Fibroblast of skin of left quadriceps (primary cell): ENCODE measurements around the gene DNAH17.

ENCODE experiments used
- DNase-seq, 2 experiments: peaks; one replicate each; pipeline ENCODE4 v3.0.0-alpha.2; 2013; ENCODE audit warnings: low read depth in 2 of 2

The DNAH17 gene, protein sequence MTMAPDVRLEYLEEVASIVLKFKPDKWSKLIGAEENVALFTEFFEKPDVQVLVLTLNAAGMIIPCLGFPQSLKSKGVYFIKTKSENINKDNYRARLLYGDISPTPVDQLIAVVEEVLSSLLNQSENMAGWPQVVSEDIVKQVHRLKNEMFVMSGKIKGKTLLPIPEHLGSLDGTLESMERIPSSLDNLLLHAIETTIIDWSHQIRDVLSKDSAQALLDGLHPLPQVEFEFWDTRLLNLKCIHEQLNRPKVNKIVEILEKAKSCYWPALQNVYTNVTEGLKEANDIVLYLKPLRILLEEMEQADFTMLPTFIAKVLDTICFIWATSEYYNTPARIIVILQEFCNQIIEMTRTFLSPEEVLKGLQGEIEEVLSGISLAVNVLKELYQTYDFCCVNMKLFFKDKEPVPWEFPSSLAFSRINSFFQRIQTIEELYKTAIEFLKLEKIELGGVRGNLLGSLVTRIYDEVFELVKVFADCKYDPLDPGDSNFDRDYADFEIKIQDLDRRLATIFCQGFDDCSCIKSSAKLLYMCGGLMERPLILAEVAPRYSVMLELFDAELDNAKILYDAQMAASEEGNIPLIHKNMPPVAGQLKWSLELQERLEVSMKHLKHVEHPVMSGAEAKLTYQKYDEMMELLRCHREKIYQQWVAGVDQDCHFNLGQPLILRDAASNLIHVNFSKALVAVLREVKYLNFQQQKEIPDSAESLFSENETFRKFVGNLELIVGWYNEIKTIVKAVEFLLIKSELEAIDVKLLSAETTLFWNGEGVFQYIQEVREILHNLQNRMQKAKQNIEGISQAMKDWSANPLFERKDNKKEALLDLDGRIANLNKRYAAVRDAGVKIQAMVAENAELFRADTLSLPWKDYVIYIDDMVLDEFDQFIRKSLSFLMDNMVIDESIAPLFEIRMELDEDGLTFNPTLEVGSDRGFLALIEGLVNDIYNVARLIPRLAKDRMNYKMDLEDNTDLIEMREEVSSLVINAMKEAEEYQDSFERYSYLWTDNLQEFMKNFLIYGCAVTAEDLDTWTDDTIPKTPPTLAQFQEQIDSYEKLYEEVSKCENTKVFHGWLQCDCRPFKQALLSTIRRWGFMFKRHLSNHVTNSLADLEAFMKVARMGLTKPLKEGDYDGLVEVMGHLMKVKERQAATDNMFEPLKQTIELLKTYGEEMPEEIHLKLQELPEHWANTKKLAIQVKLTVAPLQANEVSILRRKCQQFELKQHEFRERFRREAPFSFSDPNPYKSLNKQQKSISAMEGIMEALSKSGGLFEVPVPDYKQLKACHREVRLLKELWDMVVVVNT (N-terminal part only)

DNA sequence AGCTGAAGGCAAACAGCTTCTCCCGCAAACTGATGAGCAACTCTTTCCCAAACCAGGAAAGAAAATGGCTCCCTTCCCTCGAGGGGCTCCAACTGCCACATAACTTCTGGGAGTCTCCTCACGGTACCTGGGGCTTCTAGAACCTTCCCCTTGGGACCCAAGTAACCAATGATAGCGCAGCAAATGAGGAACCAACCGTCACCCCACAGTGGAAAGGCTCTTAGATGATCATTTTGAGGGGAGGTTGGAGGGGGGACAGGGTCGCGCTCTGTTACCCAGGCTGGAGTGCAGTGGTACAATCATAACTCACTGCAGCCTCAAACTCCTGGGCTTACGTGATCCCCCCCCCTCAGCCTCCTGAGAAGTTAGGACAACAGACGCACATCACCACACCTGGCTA lies at the start of gene DNAH17:
DNAH17 (minus strand) TSS at position 101 of the 400 bp plus-strand sequence. CDS start 2,339 bp downstream, outside the sequence.
- no peak for DNase-seq

DNA sequence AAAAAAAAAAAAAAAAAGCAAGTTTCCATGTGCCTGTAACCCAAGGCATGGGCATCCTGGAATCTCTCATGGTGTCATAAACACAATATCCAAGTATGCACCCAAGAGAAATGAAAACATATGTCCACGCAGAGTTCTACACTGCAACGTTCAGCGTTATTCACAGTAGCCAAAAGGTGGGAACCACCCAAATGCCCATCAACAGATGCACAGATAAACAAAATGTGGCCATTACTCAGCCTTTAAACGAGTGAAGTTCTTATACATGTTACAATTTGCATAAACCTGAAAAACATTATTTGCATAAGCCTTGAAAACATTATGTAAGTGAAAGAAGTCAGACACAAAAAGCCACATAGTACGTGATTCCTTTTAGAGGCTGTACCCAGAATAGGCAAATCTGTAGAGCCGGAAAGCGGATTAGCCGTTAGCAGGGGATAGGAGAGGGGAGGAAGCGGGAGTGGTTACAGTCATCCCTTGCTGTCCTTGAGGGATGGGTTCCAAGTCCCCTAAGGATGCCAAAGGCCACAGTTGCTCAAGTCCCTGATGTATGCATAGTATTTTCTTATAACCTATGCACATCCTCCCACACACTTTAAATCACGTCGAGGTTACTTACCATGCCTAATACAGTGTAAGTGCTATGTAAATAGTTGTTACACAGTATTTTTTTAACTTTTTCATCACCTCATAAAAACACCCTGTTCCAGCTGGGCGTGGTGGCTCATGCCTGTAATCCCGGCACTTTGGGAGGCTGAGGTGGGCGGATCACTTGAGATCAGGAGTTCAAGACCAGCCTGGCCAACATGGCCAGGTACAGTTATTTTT lies 47.3 kb upstream of the DNAH17 start:
- no peak for DNase-seq

DNA sequence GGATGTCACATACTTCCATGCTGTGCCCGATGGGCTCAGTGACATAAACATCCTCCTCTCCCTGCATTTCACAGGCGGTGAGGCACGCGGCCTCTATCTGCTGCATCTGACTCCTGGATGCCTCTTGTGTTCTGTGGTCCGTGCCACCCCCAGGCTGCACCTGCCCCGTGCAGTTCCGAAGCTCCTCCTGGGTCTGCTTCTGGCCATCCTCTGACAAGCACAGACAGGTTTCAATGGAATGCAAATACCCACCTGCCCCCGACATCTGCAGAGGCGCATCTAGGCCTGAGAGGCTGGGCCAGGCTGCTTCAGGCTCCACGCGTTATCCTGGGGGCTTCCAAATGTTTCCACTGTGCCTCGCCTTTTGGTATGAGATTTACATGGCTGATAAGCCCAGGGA lies 46.3 kb upstream of the DNAH17 start:
- DNase-seq: no peak

DNA sequence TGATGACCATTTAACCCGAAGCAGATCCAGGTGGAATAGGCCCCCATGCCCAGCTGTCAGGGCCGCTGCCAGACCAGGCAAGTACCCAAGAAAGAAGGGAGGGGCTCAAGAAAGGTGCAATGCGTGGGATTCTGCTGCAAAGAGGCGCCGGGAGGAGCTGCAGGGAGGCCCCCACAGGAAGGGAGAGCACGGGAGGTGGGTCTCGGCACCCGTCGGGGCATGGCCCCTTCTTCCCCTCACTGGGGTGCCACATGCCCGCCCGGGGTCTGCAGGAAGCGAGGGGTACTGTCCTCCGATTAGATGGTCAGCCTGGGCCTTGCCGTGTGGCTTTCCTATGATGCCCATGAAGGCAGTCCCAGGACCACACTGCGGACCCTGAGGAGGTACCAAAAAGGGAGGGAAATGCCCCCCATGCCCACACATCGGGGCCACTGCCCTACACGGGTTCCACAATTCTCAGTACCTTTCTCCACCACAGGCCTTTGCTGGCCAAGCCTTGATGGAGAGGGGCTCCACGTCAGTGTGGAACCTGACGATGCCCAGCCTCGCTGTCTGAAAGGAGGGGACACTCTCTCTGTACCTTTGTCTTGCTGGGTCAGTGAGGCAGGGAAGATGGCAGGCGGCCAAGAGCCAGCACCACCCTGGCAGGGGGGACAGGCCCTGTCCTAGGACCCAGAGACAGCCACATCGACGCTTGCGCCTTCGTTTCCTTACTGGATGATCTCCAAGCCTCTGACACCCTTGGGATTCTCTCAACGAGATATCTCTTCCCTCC lies 45.5 kb upstream of the DNAH17 start:
- no peak for DNase-seq

DNA sequence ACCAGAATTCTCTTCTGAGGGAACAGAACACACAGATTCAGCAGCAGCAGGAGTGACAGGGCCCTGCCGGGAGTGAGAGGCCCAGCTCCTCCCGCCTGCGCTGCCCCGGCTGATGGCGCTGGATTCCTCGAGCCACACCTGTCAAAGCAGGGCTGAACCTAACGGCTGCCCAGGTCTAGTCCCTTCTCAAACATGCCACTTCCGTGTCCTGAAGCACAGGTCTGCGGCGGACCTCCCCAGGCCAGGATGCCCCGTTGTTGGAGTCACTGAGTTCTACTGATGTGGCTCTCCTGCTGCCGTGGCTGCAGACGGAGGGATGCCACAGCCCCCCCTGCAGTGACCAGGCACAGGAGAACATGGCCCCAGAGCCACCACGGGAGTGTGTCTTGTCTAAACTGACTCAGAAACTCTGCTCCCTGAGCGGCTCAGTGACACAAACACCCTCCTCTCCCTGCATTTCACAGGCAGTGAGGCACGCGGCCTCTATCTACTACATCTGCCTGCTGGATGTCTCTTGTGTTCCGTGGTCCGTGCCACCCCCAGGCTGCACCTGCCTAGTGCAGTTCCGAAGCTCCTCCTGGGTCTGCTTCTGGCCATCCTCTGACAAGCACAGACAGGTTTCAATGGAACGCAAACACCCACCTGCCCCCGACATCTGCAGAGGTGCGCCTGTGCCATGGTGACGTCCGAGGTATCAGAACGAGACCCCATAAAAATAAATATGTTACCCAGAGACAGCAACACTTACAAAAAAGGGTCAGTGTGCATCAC lies 44.7 kb upstream of the DNAH17 start:
- no peak for DNase-seq

DNA sequence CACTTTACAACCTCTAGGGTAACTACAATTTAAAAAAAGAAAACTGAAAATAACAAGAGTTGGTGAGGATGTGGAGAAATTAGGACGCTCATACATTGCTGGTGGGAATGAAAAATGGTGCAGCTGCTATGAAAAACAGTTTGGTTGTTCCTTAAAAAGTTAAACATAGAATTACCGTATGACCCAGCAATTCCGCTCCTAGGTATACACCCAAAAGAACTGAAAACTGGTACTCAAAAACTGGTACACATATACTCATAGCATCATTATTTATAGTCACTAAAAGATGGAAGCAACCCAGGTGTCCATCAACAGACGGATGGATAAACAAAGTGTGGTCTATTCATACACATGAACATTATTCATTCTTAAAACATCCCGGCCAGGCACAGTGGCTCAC lies 42.9 kb upstream of the DNAH17 start:
- DNase-seq: no peak

DNA sequence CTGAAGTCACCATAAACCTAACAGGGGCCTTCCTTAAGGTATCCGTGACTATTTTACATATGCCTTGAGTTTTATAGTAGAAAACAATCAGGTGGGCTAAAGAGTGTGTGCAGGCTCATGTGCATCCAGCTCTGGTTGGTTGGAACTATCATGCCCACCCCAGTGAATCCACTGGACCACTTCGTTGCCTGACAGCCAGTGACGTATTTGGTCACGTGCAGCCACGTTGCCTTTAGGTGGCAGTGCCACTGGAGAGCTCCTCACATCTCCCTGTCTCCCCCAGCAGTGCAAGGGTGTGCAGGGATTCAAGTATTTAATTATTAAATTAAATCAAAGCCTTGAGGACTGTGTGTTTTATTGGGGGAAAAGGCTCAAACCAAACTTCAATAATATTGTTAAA lies 42.1 kb upstream of the DNAH17 start:
- DNase-seq: no peak

DNA sequence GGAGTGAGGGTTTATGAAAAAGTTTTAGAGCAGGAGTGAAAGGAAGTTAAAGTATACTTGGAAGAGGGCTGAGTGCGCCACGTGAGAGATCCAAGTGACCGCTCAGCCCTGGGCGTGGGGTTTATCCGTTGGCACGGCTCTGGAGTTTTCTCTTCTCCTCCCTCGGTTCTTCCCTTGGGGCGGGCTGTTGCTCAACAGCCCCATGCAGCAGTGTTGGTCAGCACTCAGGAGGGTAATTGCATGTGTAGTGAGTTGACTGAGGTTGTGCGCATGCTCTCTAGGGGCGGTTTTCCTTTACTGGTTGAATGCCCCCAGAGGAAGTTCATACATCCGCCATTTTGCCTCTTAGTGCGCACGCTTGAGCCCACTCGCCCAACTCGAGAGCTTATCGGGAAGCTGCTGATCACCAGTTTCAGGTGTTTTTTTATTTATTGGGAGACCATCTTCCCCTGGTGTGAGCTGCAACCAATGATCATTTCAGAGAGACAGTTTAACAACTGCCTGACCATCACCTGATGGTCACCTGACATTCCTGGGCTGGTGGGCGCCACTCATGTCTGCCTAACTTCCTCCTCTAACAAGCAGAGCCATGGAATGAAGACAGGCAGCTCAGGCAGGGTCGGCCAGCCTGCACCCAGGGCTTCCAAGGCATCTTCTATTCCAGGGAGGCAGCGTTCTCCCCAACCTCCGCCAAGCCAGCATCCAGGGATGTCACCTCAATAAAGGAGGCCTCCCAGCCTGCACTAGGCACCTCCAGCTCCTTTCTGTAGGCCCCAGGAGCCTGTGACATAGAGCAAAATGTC lies 41.3 kb upstream of the DNAH17 start:
- DNase-seq: no peak

DNA sequence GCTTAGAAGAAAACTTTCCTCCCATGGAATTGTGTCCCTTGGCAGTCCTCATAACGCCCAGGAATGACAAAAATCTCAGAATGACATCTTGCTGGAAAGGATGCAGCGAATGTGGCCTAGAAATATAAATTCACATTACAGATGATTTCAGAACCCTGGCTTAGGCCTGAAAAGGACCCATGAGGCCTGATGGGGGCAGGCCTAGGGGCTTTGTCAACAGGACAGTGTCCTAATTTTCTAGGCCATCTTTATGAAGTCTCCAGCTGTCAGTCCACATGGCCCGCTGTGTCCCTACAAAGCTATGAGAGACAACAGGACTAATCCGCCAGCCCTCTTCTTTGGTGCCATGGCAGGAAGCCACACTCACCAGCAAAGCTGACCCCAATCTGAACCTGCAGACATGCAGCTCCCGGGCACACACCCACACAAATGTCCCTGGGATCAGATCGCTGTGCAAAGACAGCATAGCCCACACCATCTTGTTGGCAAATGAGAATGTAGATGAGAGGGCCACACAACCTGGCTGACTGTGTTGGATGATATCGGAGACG lies 40.4 kb upstream of the DNAH17 start:
- DNase-seq: no peak

DNA sequence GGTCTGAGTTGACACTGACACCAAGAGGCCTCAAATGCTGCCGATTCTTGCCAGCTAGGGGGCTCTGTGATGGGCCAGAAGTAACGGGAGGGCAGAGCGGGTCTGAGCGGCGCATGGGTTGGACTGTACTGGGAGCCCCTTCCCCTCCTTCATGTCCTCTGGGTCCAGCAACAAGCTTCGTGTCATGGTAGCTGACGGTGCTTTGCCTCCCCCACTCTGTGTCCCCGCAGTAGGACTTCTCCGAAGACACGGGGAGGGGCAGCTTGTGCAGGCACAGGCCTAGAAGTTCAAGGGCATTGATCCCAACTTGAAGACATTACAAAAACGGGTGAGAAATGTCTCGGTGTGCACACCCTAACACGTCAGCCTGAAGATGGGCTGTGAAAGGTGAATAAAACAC lies 39.8 kb upstream of the DNAH17 start:
- DNase-seq: no peak

DNA sequence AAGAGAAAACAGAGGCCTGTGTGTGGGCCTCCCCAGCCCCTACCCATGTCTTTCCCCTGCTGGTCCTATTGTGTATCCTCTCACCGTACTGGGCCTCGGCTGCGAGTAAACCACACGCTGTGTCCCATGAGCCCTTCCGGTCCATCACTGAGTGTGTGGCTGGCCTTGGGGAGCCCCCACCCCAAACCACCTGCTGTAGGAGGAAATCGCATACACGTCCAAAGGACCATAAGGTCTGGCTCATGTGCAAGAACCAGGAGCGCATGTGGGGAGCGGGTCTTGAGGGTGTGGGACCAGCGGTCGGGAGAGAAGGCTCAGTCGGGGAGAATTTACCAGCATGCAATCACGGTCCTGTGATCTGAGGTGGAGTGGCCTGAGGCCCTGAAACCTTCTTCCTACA lies 38.4 kb upstream of the DNAH17 start:
- DNase-seq: no peak

DNA sequence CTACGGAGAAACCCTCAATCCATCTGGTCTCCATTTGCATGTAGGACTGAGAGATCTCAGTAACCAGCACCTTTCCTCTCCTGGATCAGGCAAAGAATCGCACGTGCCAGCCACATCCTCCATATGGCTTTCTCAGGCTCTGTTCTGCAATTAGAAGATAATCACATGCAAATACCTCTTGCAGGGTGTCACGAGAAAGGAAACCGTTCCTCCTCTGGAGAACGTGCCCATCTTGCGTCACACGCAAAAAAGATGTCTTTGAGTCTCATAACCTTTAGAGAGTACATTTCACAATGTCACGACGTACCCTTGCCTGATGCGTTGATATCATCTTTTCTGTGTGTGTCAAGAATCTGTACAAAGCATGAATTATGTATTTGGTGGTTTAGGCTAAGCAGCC lies 36.2 kb upstream of the DNAH17 start:
- DNase-seq: no peak

DNA sequence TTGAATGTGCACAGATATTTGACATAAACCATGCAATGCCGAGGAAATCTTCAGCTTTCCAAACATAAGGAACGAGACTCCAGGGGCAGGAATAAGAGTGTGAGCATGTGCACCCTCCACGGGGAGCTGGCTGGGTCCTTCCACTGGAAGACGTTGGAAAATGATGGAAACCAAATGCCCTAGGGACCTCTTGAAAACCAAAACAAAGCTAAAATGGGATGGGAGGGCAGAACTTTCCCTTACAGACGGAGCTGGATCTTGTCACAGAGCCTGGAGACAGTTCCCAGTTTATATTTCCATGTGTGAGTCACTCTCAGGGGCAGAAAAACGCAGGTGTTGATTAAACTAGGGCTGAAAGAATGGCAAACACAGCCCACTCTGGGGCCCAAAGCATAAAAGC lies 34.4 kb upstream of the DNAH17 start:
- DNase-seq: no peak

DNA sequence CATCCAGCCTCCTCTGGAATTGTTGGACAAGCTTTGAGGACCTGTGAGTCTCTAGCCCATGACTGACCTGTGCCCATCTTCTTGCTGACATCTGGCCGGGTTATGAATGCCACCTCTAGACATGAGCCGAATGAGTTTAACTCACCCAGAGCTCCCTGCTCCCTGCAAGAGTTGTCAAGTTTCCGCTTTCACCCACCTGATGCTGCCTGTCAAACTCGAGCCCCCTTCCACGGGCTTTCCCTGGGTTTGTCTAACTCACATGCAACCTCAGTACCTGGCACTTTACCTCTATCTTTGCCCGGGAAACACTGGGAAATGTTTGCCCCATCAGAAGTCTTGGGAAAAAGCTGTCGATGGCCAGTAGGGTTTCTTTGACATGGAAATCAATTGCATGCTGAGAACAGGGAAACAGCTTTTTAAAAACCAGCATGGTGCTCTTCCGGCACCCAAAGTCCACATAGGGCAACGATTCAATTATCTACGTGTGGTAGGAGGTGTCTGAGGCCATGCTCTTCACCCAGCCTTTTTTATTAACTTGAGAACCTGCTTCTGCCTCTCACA lies 33.8 kb upstream of the DNAH17 start:
- no peak for DNase-seq

DNA sequence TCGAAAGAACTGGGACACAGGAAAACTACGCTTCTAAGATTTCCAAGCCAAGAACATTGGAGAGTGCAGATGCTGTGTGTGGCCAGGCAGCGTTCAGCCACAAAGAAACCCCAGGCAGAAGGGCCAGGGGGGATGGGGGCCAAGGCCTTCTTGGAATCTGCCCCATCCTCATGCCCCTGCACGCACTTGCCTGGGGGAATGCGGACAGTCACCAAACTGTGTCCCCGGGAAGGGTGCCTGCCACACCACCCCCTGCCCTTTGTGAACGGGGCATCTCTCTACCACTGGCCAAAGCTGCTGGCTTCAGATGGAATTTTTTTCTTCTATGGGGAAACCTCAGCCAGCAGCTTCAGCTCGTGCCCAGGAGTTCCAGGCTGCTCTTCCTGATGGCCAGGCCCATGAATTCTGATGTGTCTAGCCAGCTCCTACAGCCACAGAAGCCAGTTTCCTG lies 32.0 kb upstream of the DNAH17 start:
- DNase-seq: no peak

DNA sequence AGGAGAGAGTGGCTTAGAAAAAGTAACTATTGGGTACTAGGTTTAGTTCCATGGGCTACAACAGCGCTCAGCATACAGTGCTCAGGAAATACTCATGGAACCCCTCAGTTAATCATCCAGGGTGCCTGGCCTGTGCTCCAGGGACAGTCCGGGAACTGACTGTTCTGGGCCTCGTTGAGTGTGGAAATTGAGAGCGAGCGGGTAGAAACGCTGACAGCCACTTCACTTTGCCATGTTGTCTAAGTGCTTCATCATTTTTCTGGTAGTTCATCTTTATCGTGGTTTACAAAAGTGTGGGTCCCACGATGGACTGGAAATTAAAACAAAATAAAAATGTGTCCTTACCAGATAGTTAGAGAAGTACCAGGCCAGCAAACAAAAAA lies 31.6 kb upstream of the DNAH17 start:
- DNase-seq: no peak

DNA sequence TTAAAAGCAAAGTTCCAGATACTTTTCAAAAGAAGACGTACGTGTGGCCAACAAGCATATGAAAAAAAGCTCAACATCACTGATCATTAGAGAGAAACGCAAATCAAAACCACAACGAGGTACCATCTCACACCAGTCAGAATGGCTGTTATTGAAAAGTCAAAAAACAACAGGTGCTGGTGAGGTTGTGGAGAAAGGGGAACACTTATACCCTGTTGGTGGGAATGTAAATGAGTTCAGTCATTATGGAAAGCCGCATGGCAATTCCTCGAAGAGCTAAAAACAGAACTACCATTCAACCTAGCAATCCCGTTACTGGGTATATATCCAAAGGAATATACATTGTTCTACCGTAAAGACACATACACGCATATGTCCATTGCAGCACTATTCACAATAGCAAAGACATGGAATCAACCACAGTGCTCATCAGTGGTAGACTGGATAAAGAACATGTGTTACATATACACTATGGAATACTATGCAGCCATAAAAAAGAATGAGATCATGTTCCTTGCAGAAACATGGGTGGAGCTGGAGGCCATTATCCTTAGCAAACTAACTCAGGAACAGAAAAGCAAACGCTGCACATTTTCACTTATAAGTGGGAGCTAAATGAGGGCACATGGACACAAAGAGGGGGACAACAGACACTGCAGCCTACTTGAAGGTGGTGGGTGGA lies 31.1 kb upstream of the DNAH17 start:
- no peak for DNase-seq

DNA sequence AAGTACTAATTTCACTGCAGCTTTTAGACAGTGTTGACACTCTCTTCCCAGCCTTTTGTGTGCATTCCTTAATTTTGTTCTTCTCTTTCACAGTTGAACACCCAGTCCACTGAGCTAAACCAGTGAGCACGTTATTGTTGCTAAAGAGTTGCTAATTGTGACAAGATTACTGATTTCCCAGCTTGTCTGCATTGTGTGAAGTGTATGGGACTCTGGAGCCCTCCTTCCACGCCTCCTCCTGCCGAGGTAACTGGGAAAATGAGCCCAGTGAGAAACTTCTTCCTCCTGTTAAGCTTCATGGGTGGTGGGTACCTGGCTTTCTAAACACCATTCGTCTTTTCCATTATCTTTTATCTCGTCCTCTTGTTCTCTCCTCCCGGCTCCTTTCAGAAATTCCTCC lies 29.8 kb upstream of the DNAH17 start:
- DNase-seq: no peak
